Measurements from ENCODE around the gene MAPK8IP1. TPM values are rescaled to one million over a fixed set of nuclear protein-coding genes. Genes with fewer than 3 reads are reported as not detected.
"Not testable (repeated sequence)": the region's sequence is repeated elsewhere in the genome, so short reads cannot be mapped to it uniquely, and the experiment has no call there.

MAPK8IP1 gene
- total RNA-seq, 1 donor from 2014 or later, result 18.8 TPM

- Histone ChIP-seq H3K9ac (ENCODE audit: low read depth in 1 of 3, low read length in 3 of 3) (peak overlapping the region in 1 of 3 donors; percentile 45), H3K27me3 (ENCODE audit: control insufficient read depth in 3 of 3, insufficient read depth in 3 of 3, low read length in 3 of 3) (peaks cover 19 to 30% (median 20%) of the 10 kb centered on the region in 3 donors), H3K4me3 (ENCODE audit: low read length in 3 of 3) (peak overlapping the region; percentile 43 to 58 (median 58))
Observed at GRCh38 chr11:45899086-45899447, 13.6 kb downstream of the MAPK8IP1 start.

GRCh38 chr11:45899448-45900174 is 14.2 kb downstream of the MAPK8IP1 start:
- Histone ChIP-seq H3K27ac (ENCODE audit: low read depth, low read length) (no peak overlapping the region), H3K9ac (ENCODE audit: low read depth in 1 of 3, low read length in 3 of 3) (peak overlapping the region in 2 of 3 donors; percentile 25 to 45), H3K27me3 (ENCODE audit: control insufficient read depth in 3 of 3, insufficient read depth in 3 of 3, low read length in 3 of 3) (peaks cover 19 to 30% (median 20%) of the 10 kb centered on the region in 3 donors)

More at GRCh38 chr11:45899086-45899447, 13.6 kb downstream of the MAPK8IP1 start:
- Histone ChIP-seq H3K36me3 (ENCODE audit: control insufficient read depth in 3 of 3, insufficient read depth in 3 of 3, low read length in 3 of 3) (no peaks in the 10 kb centered on the region), H3K9me3 (ENCODE audit: control insufficient read depth in 3 of 3, low read length in 3 of 3) (no peaks in the 10 kb centered on the region), H3K27ac (ENCODE audit: low read depth, low read length) (no peak overlapping the region), H3K4me1 (ENCODE audit: control insufficient read depth in 3 of 3, insufficient read depth in 3 of 3, low read length in 3 of 3) (peaks cover 23 to 30% (median 29%) of the 10 kb centered on the region in 3 donors)

GRCh38 chr11:45900175-45900800 is 14.8 kb downstream of the MAPK8IP1 start:
- peak overlapping the region; percentile 54 to 60 (median 54) for H3K4me3 ChIP-seq (ENCODE audit: low read length in 3 of 3)
- not testable (repeated sequence) for H3K9me3 ChIP-seq (ENCODE audit: control insufficient read depth in 3 of 3, low read length in 3 of 3); H3K36me3 ChIP-seq (ENCODE audit: control insufficient read depth in 3 of 3, insufficient read depth in 3 of 3, low read length in 3 of 3); H3K27ac ChIP-seq (ENCODE audit: low read depth, low read length)
- peaks cover 19 to 30% (median 20%) of the 10 kb centered on the region in 3 donors for H3K27me3 ChIP-seq (ENCODE audit: control insufficient read depth in 3 of 3, insufficient read depth in 3 of 3, low read length in 3 of 3)
- peak overlapping the region in 2 of 3 donors; percentile 50 to 51 for H3K9ac ChIP-seq (ENCODE audit: low read depth in 1 of 3, low read length in 3 of 3)
- peaks cover 23 to 30% (median 29%) of the 10 kb centered on the region in 3 donors for H3K4me1 ChIP-seq (ENCODE audit: control insufficient read depth in 3 of 3, insufficient read depth in 3 of 3, low read length in 3 of 3)

More at GRCh38 chr11:45899448-45900174, 14.2 kb downstream of the MAPK8IP1 start:
- Histone ChIP-seq H3K36me3 (ENCODE audit: control insufficient read depth in 3 of 3, insufficient read depth in 3 of 3, low read length in 3 of 3) (no peaks in the 10 kb centered on the region), H3K9me3 (ENCODE audit: control insufficient read depth in 3 of 3, low read length in 3 of 3) (no peaks in the 10 kb centered on the region), H3K4me1 (ENCODE audit: control insufficient read depth in 3 of 3, insufficient read depth in 3 of 3, low read length in 3 of 3) (peaks cover 23 to 30% (median 29%) of the 10 kb centered on the region in 3 donors), H3K4me3 (ENCODE audit: low read length in 3 of 3) (peak overlapping the region; percentile 43 to 58 (median 58))

- no peaks in the 10 kb centered on the region for H3K36me3 ChIP-seq (ENCODE audit: control insufficient read depth in 3 of 3, insufficient read depth in 3 of 3, low read length in 3 of 3)
- peaks cover 22 to 29% (median 25%) of the 10 kb centered on the region in 3 donors for H3K4me1 ChIP-seq (ENCODE audit: control insufficient read depth in 3 of 3, insufficient read depth in 3 of 3, low read length in 3 of 3)
- H3K9ac ChIP-seq (ENCODE audit: low read depth in 1 of 3, low read length in 3 of 3), result peak overlapping the region in 1 of 3 donors; percentile 50
- H3K9me3 ChIP-seq (ENCODE audit: control insufficient read depth in 3 of 3, low read length in 3 of 3), result no peaks in the 10 kb centered on the region
- H3K27ac ChIP-seq (ENCODE audit: low read depth, low read length), result no peak overlapping the region
- peak overlapping the region; percentile 54 to 60 (median 54) for H3K4me3 ChIP-seq (ENCODE audit: low read length in 3 of 3)
- peaks cover 19 to 29% (median 20%) of the 10 kb centered on the region in 3 donors for H3K27me3 ChIP-seq (ENCODE audit: control insufficient read depth in 3 of 3, insufficient read depth in 3 of 3, low read length in 3 of 3)
Observed at GRCh38 chr11:45900916-45901617, 15.6 kb downstream of the MAPK8IP1 start.

GRCh38 chr11:45901626-45902025 is 16.2 kb downstream of the MAPK8IP1 start:
- Histone ChIP-seq H3K4me1 (ENCODE audit: control insufficient read depth in 3 of 3, insufficient read depth in 3 of 3, low read length in 3 of 3) (peaks cover 17 to 23% (median 20%) of the 10 kb centered on the region in 3 donors), H3K36me3 (ENCODE audit: control insufficient read depth in 3 of 3, insufficient read depth in 3 of 3, low read length in 3 of 3) (no peaks in the 10 kb centered on the region), H3K4me3 (ENCODE audit: low read length in 3 of 3) (no peak overlapping the region), H3K27me3 (ENCODE audit: control insufficient read depth in 3 of 3, insufficient read depth in 3 of 3, low read length in 3 of 3) (peaks cover 19 to 28% (median 20%) of the 10 kb centered on the region in 3 donors), H3K9me3 (ENCODE audit: control insufficient read depth in 3 of 3, low read length in 3 of 3) (no peaks in the 10 kb centered on the region), H3K27ac (ENCODE audit: low read depth, low read length) (no peak overlapping the region), H3K9ac (ENCODE audit: low read depth in 1 of 3, low read length in 3 of 3) (no peak overlapping the region)

GRCh38 chr11:45902452-45903380 is 17.3 kb downstream of the MAPK8IP1 start:
- peaks cover 16 to 20% (median 17%) of the 10 kb centered on the region in 3 donors for H3K4me1 ChIP-seq (ENCODE audit: control insufficient read depth in 3 of 3, insufficient read depth in 3 of 3, low read length in 3 of 3)
- H3K9ac ChIP-seq (ENCODE audit: low read depth in 1 of 3, low read length in 3 of 3), result no peak overlapping the region
- no peak overlapping the region for H3K27ac ChIP-seq (ENCODE audit: low read depth, low read length)
- H3K4me3 ChIP-seq (ENCODE audit: low read length in 3 of 3), result no peak overlapping the region
- peaks cover 14 to 20% (median 18%) of the 10 kb centered on the region in 3 donors for H3K27me3 ChIP-seq (ENCODE audit: control insufficient read depth in 3 of 3, insufficient read depth in 3 of 3, low read length in 3 of 3)
- H3K9me3 ChIP-seq (ENCODE audit: control insufficient read depth in 3 of 3, low read length in 3 of 3), result no peaks in the 10 kb centered on the region
- H3K36me3 ChIP-seq (ENCODE audit: control insufficient read depth in 3 of 3, insufficient read depth in 3 of 3, low read length in 3 of 3), result no peaks in the 10 kb centered on the region

GRCh38 chr11:45904309-45904915 is 19.0 kb downstream of the MAPK8IP1 start:
- H3K27me3 ChIP-seq (ENCODE audit: control insufficient read depth in 3 of 3, insufficient read depth in 3 of 3, low read length in 3 of 3), result peaks cover 0 to 5% (median 2%) of the 10 kb centered on the region in 3 donors
- no peaks in the 10 kb centered on the region for H3K9me3 ChIP-seq (ENCODE audit: control insufficient read depth in 3 of 3, low read length in 3 of 3)
- peaks cover 0 to 5% (median 2%) of the 10 kb centered on the region in 3 donors for H3K36me3 ChIP-seq (ENCODE audit: control insufficient read depth in 3 of 3, insufficient read depth in 3 of 3, low read length in 3 of 3)
- no peak overlapping the region for H3K27ac ChIP-seq (ENCODE audit: low read depth, low read length)
- H3K4me1 ChIP-seq (ENCODE audit: control insufficient read depth in 3 of 3, insufficient read depth in 3 of 3, low read length in 3 of 3), result peaks cover 11 to 17% (median 12%) of the 10 kb centered on the region in 3 donors
- H3K9ac ChIP-seq (ENCODE audit: low read depth in 1 of 3, low read length in 3 of 3), result no peak overlapping the region
- no peak overlapping the region for H3K4me3 ChIP-seq (ENCODE audit: low read length in 3 of 3)

GRCh38 chr11:45905095-45905494 is 19.6 kb downstream of the MAPK8IP1 start:
- H3K9ac ChIP-seq (ENCODE audit: low read depth in 1 of 3, low read length in 3 of 3), result no peak overlapping the region
- no peak overlapping the region for H3K27ac ChIP-seq (ENCODE audit: low read depth, low read length)
- peaks cover 11 to 14% (median 11%) of the 10 kb centered on the region in 3 donors for H3K4me1 ChIP-seq (ENCODE audit: control insufficient read depth in 3 of 3, insufficient read depth in 3 of 3, low read length in 3 of 3)
- H3K9me3 ChIP-seq (ENCODE audit: control insufficient read depth in 3 of 3, low read length in 3 of 3), result no peaks in the 10 kb centered on the region
- H3K27me3 ChIP-seq (ENCODE audit: control insufficient read depth in 3 of 3, insufficient read depth in 3 of 3, low read length in 3 of 3), result peaks cover 0 to 4% (median 0%) of the 10 kb centered on the region in 3 donors
- no peak overlapping the region for H3K4me3 ChIP-seq (ENCODE audit: low read length in 3 of 3)
- peaks cover 3 to 11% (median 5%) of the 10 kb centered on the region in 3 donors for H3K36me3 ChIP-seq (ENCODE audit: control insufficient read depth in 3 of 3, insufficient read depth in 3 of 3, low read length in 3 of 3)

GRCh38 chr11:45905576-45905975 is 20.1 kb downstream of the MAPK8IP1 start:
- H3K27me3 ChIP-seq (ENCODE audit: control insufficient read depth in 3 of 3, insufficient read depth in 3 of 3, low read length in 3 of 3); H3K4me3 ChIP-seq (ENCODE audit: low read length in 3 of 3): not testable (repeated sequence)
- peaks cover 6 to 12% (median 8%) of the 10 kb centered on the region in 3 donors for H3K36me3 ChIP-seq (ENCODE audit: control insufficient read depth in 3 of 3, insufficient read depth in 3 of 3, low read length in 3 of 3)

More at GRCh38 chr11:45905576-45905975, 20.1 kb downstream of the MAPK8IP1 start:
- not testable (repeated sequence) for H3K9me3 ChIP-seq (ENCODE audit: control insufficient read depth in 3 of 3, low read length in 3 of 3); H3K9ac ChIP-seq (ENCODE audit: low read depth in 1 of 3, low read length in 3 of 3); H3K27ac ChIP-seq (ENCODE audit: low read depth, low read length)
- H3K4me1 ChIP-seq (ENCODE audit: control insufficient read depth in 3 of 3, insufficient read depth in 3 of 3, low read length in 3 of 3), result peaks cover 7 to 11% (median 8%) of the 10 kb centered on the region in 3 donors
